Choroid plexus epithelial cell (primary cell): Measurements from ENCODE around the gene CMIP.

Source experiments
- DNase-seq: peaks from one replicate; pipeline ENCODE4 v3.0.0-alpha.2; 2010; ENCODE audit warnings: low read depth
- H3K4me3 ChIP-seq: 2 replicates; pipeline ENCODE4 v1.5.1; 2011; ENCODE audit warnings: low read depth, mild to moderate bottlenecking, control low read depth, low read length, moderate library complexity
- TF ChIP-seq, protein P1 (sequence below): conservative IDR thresholded peaks from 2 replicates; pipeline ENCODE4 v1.5.1; 2011; ENCODE audit warnings: low read depth, mild to moderate bottlenecking, control low read depth, inconsistent platforms, low read length, moderate library complexity

CMIP gene

DNA sequence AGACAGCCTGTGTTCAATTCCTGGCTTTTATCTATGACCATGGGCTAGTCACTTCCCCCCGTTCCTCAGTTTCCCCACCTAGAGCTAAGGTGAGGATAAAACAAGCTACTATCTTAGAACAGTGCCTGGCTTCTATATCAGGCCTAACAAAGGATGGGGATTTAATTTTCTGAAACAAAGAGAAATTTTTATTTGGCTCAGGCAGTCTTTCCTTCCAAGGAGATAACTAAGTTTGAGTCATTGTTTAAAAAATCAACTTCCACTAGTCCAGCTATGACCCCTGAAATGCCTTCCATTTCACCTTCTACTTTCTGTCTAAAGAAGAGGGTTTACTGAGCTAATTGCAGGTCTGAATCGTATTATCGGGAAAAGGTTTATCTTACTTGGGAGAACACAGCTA lies 99.0 kb downstream of the CMIP start:
- H3K4me3 ChIP-seq, result no peak overlapping the region
- TF ChIP-seq, protein P1, sequence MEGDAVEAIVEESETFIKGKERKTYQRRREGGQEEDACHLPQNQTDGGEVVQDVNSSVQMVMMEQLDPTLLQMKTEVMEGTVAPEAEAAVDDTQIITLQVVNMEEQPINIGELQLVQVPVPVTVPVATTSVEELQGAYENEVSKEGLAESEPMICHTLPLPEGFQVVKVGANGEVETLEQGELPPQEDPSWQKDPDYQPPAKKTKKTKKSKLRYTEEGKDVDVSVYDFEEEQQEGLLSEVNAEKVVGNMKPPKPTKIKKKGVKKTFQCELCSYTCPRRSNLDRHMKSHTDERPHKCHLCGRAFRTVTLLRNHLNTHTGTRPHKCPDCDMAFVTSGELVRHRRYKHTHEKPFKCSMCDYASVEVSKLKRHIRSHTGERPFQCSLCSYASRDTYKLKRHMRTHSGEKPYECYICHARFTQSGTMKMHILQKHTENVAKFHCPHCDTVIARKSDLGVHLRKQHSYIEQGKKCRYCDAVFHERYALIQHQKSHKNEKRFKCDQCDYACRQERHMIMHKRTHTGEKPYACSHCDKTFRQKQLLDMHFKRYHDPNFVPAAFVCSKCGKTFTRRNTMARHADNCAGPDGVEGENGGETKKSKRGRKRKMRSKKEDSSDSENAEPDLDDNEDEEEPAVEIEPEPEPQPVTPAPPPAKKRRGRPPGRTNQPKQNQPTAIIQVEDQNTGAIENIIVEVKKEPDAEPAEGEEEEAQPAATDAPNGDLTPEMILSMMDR, result no peak
- peak; percentile 54 for DNase-seq

DNA sequence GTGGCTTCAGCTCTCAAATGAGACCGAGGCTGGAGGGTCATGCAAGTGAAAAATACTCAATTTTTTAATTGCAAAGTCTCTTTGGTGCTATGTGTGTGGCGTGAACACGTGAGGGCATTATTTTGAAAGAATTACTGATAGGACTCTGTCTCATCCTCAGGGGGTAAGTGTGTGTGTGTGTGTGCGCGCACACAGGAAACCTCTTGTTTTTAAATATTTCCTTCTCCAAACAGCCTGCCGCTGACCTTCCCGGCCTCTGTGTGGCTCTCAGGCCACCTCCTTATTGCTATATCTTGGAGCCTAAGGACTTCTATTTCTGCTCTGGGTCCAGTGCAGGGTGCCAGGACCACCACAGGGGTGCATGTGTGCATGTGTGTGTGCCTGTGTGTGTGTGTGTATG lies 99.7 kb downstream of the CMIP start:
- DNase-seq, result peak; percentile 64
- H3K4me3 ChIP-seq, result no peak overlapping the region
- TF ChIP-seq, protein P1, result no peak

DNA sequence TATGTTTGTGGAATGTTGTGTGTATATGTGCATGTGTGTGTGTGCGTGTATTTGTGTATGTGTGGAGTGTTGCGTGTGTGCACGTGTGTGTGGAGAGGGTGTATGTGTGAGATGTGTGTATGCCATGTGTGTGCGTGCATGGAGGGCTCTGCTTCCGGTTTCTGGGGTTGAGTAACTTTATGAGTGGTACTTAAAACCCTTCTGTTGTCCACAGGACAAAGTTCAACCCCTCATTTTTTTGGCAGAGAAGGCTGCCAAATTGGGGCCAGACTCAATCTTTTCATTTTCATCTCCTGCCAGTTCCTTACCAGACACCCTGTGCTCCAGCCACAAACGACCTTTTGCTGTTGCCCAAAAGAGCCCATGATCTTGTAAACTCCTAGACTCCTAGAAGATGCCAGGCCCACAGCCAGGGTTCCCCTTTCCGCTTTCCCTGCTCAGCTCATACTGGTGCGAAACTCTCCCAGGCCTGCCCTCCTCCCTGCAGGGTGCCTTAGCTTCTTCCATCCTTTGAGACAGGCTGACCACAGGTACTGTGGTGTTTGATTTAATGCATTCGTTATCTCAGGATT lies 100.2 kb downstream of the CMIP start:
- TF ChIP-seq, protein P1, result no peak
- DNase-seq, result no peak
- H3K4me3 ChIP-seq, result no peak overlapping the region

DNA sequence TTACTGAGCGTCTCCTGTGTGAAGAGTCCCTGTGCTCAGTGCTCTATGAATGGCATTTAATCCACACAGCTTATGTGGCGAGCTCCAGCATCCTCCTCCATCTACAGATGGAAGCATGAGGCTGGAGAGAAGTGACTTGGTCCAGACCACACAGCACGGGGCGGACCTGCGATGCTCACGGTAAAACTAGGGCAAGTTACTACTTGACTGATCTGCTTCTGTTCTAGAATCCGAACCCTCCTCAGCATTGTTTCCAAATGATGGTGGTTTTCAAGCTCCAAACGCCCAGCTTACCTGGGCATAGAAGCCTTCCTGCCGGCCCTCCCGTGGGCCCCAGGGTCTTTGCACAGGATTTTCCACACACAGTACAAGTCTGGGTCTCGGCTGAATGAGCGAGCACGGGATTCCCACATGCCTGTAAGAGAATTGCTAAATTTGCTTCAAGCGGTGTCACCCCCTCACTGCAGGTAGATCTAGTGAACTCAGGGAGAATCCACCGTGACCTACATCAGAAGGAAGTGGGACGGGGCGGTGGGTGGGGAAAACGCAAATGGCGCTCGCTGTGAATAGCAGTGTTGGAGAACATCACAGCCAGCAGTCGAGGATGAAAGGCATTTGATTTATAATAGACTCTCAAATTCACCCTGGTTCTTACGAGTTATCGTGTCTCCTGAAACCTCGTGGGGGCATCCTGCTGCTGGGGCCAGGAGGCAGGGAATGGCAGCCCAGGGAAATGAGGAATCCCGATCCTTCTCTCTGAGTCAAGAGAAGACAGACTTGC lies 101.1 kb downstream of the CMIP start:
- no peak overlapping the region for H3K4me3 ChIP-seq
- TF ChIP-seq, protein P1, result no peak
- DNase-seq, result no peak

DNA sequence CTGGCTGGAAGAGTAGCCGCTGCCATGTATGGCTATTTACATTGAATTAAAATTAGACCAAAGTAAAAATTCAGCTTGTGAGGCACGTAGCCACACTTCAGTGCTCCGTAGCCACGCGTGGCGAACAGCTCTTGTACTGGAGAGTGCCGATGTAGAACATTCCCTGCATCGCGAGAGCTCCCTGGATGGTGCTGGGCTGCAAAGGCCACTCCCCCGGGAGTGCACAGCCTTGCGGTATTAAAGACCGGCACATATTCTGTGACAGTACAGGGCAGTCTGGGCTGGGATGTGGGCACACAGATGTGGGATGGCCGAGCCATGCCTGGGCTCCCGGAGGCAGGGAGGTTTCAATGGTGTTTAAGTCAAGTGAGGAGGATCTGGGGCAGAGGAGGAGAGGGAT lies 102.2 kb downstream of the CMIP start:
- DNase-seq, result no peak
- TF ChIP-seq, protein P1, result no peak
- no peak overlapping the region for H3K4me3 ChIP-seq

DNA sequence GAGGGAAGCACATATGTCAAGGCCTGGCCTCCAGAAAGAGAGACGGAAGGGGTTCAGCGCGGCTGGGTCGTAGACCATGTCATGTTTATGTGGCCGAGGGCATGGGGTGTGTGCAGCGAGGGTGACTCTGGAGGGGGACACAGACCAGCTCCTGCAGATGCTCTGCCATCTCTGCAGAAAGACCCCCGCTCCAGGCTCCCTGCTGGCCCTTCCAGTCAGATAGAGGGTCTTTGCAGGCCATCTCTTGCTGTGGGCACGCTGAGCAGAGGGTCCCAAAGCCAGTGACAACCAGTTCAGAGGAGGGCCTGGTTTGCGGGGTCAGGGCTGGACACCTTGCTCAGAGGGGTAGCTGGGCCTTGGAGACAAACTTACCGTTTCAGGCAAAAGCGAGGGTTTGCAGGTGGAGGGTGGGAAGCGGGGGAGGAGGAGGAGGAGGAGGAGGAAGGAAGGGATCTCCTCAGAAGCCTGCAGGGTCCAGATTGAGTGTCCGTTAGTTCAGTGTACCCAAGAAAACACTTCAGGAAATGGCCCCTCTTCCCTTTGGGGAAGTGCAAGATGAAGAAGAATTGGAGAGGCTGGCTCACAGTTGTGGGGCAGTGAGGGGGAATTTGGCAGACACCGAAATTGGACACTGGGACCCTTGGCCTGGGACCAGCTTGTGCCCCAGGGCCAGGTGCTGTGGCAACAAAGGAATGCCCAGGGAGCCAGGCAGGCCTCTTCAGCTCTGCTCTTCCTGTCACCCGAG lies 102.8 kb downstream of the CMIP start:
- DNase-seq, result no peak
- H3K4me3 ChIP-seq, result no peak overlapping the region
- TF ChIP-seq, protein P1, result no peak

DNA sequence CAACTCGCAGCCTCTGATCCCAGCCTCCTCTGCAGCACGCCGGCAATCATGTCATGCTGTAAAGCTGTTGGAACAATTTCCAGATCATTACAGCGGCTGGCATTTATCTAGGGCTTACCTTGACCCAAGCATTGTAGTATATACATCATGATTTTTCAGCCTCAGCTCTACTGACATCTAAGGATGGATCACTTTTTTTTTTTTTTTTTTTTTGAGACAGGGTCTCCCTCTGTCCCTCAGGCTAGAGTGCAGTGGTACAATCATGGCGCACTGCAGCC lies 103.3 kb downstream of the CMIP start:
- no peak for DNase-seq
- TF ChIP-seq, protein P1, result no peak

More for the DNA sequence above, 103.3 kb downstream of the CMIP start:
- no peak overlapping the region for H3K4me3 ChIP-seq
